ENCODE measurements around the gene ZNF548. TPM values are rescaled to one million over a fixed set of nuclear protein-coding genes. Genes with fewer than 3 reads are reported as not detected.

Gene ZNF548
- total RNA-seq, 1 experiment from 2014 or later: 14.7 TPM

DNA sequence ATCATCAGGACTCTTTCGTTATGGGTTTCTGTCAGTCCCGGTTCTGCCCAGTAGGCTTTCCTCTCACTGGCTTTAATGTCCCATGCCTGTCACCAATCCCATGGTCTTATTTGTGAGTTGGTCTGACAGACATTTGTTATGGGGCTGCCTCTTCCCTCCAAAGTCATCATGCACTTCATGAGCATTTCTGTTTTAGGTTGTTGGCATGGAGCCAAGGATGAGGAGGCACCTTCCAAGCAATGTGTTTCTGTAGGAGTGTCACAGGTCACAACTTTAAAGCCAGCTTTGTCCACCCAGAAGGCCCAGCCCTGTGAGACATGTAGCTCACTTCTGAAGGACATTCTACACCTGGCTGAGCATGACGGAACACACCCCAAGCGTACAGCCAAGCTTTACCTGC, 29.8 kb downstream of the ZNF548 start:
- Histone ChIP-seq H3K9me3 (ENCODE audit: control insufficient read depth, insufficient read depth, low read depth, low read length) (peaks cover 27% of the 10 kb centered on the region), H3K4me3 (ENCODE audit: low read depth in 2 of 2, low read length in 2 of 2) (no peak overlapping the region), H3K36me3 (ENCODE audit: control insufficient read depth, insufficient read depth, low read length) (0 out of 2 replicates have a peak, but pooled peaks cover 2% of the 10 kb centered on the region), H3K4me1 (ENCODE audit: control insufficient read depth, insufficient read depth, low read length) (no peaks in the 10 kb centered on the region), H3K27me3 (ENCODE audit: control insufficient read depth, insufficient read depth, low read length) (no peaks in the 10 kb centered on the region), H3K27ac (ENCODE audit: low read length) (no peak overlapping the region)
- CTCF ChIA-PET: no interaction called here
- ATAC-seq (no peak), DNase-seq (ENCODE audit: low read depth, low spot score) (no peak)
- no TSS peak for BruUV-seq (replicated peaks)
- TF ChIP-seq TCF7L2 (IDR thresholded peaks at IDR 0.05; ENCODE audit: low read depth, low read length): no peak
- TF ChIP-seq POLR2AphosphoS5 (IDR thresholded peaks at IDR 0.05; ENCODE audit: low read depth, low read length): no peak
- TF ChIP-seq, protein P1, sequence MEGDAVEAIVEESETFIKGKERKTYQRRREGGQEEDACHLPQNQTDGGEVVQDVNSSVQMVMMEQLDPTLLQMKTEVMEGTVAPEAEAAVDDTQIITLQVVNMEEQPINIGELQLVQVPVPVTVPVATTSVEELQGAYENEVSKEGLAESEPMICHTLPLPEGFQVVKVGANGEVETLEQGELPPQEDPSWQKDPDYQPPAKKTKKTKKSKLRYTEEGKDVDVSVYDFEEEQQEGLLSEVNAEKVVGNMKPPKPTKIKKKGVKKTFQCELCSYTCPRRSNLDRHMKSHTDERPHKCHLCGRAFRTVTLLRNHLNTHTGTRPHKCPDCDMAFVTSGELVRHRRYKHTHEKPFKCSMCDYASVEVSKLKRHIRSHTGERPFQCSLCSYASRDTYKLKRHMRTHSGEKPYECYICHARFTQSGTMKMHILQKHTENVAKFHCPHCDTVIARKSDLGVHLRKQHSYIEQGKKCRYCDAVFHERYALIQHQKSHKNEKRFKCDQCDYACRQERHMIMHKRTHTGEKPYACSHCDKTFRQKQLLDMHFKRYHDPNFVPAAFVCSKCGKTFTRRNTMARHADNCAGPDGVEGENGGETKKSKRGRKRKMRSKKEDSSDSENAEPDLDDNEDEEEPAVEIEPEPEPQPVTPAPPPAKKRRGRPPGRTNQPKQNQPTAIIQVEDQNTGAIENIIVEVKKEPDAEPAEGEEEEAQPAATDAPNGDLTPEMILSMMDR (IDR thresholded peaks at IDR 0.05): no peak
- no peak for TF ChIP-seq REST (IDR thresholded peaks at IDR 0.05; ENCODE audit: insufficient read depth in 1 of 2, low read depth in 2 of 2, low read length in 1 of 2)
- TF ChIP-seq SIN3A (IDR thresholded peaks at IDR 0.05; ENCODE audit: borderline replicate concordance, insufficient read depth, low read depth, low read length): no peak
- POLR2A ChIA-PET: no interaction called here
- in situ Hi-C loops (cut with HindIII; ENCODE audit: low pct_unique_long_range_greater_than_20kb, low sequenced_read_pairs): no loop called here
- intact Hi-C loops (cut with micrococcal nuclease; ENCODE audit: unreplicated experiment): no loop called here

- TF ChIP-seq SIN3A (IDR thresholded peaks at IDR 0.05; ENCODE audit: borderline replicate concordance, insufficient read depth, low read depth, low read length) (no peak), TCF7L2 (IDR thresholded peaks at IDR 0.05; ENCODE audit: low read depth, low read length) (no peak), REST (IDR thresholded peaks at IDR 0.05; ENCODE audit: insufficient read depth in 1 of 2, low read depth in 2 of 2, low read length in 1 of 2) (no peak), POLR2AphosphoS5 (IDR thresholded peaks at IDR 0.05; ENCODE audit: low read depth, low read length) (no peak)
- TF ChIP-seq, protein P1 (IDR thresholded peaks at IDR 0.05): no peak
- in situ Hi-C loops (cut with HindIII; ENCODE audit: low pct_unique_long_range_greater_than_20kb, low sequenced_read_pairs): no loop called here
Measured at GRCh38 chr19:57421037-57421436, 31.4 kb downstream of the ZNF548 start.

More at GRCh38 chr19:57421037-57421436, 31.4 kb downstream of the ZNF548 start:
- Histone ChIP-seq H3K36me3 (ENCODE audit: control insufficient read depth, insufficient read depth, low read length) (0 out of 2 replicates have a peak, but pooled peaks cover 2% of the 10 kb centered on the region), H3K9me3 (ENCODE audit: control insufficient read depth, insufficient read depth, low read depth, low read length) (peaks cover 27% of the 10 kb centered on the region), H3K27ac (ENCODE audit: low read length) (no peak overlapping the region), H3K27me3 (ENCODE audit: control insufficient read depth, insufficient read depth, low read length) (no peaks in the 10 kb centered on the region), H3K4me1 (ENCODE audit: control insufficient read depth, insufficient read depth, low read length) (no peaks in the 10 kb centered on the region), H3K4me3 (ENCODE audit: low read depth in 2 of 2, low read length in 2 of 2) (no peak overlapping the region)
- no peak for DNase-seq (ENCODE audit: low read depth, low spot score)
- TSS peak; percentile 28 for BruUV-seq (replicated peaks)
- no peak for ATAC-seq
- intact Hi-C loops (cut with micrococcal nuclease; ENCODE audit: unreplicated experiment): no loop called here
- ChIA-PET POLR2A (no interaction called here), CTCF (no interaction called here)
